Ovary (tissue), 9 donors: Measurements from ENCODE around the gene NDUFV1. TPM values are rescaled to one million over a fixed set of nuclear protein-coding genes. Genes with fewer than 3 reads are reported as not detected.

Experiments used
- DNase-seq, 5 donors: peaks; one replicate each; pipeline ENCODE4 v3.0.0-alpha.2; 2019 to 2020
- H3K27ac ChIP-seq, 2 donors: fragments of 200-600 bp; one replicate each; pipeline versions ENCODE4 v1.5.1 to v1.8.0; 2019 to 2022
- H3K27me3 ChIP-seq: fragments of 200-600 bp; one replicate; pipeline ENCODE4 v1.8.0; 2022
- H3K36me3 ChIP-seq: fragments of 200-600 bp; sonication (generic); one replicate; pipeline ENCODE4 v1.5.1; 2019
- H3K4me1 ChIP-seq: one replicate; pipeline ENCODE4 v1.8.1; 2013; ENCODE audit warnings: mild to moderate bottlenecking, moderate library complexity; ENCODE audit not compliant: insufficient read depth
- H3K4me3 ChIP-seq: fragments of 200-600 bp; sonication (generic); one replicate; pipeline ENCODE4 v1.5.1; 2017
- H3K9me3 ChIP-seq, 2 donors: fragments of 200-600 bp in 1 of 2; sonication (generic) in 1 of 2; one replicate each; pipeline versions ENCODE4 v1.5.1 to v1.8.1; 2013 to 2019; ENCODE audit warnings: mild to moderate bottlenecking in 1 of 2, moderate library complexity in 1 of 2
- EP300 ChIP-seq: sonication (generic); formaldehyde crosslinking; IDR thresholded peaks from one replicate; pipeline ENCODE4 v1.6.1; 2017; ENCODE audit warnings: antibody characterized with exemption
- POLR2A ChIP-seq: fragments of 450-650 bp; IDR thresholded peaks from one replicate; pipeline ENCODE4 v1.6.1; 2017; ENCODE audit warnings: antibody characterized with exemption, mild to moderate bottlenecking, moderate library complexity
- whole genome bisulfite sequencing, 3 donors: extraction: QIAGEN DNeasy Blood & Tissue Kit in 1 of 3; methylation state at CpG; one replicate each; pipeline versions ENCODE4 v1.1.5 to v1.1.7; 2013 to 2017; 5-methylcytosine and 5-hydroxymethylcytosine counted together
- intact Hi-C, 4 donors: fragments of 100-400 bp; cut with DNase I; formaldehyde crosslinking; loops; one replicate each; pipeline versions ENCODE4 v1.11.0 to v1.15.1; 2022 to 2023
- polyA plus RNA-seq, 2 donors: library from polyadenylated mRNA; stranded (reverse); fragments of 200-250 nt in 1 of 2; fragments of 350-450 nt in 1 of 2; fragmentation: Illumina TruSeq in 1 of 2; extraction: RNeasy Lipid Tissue Mini Kit (QIAGEN cat#74804) in 1 of 2; gene quantifications; one replicate each; pipeline ENCODE4 v1.2.3, GENCODE V29; 2013 to 2014
- total RNA-seq, 7 donors: library from RNA; depleted of rRNA in 2 of 7; stranded (reverse); fragments of >200 nt in 2 of 7; fragmentation: NEBNext Ultra II Directional in 3 of 7; extraction: Animal tissue kit (Norgen Biotek cat#: 25700) in 3 of 7; gene quantifications; one replicate each; pipeline versions ENCODE4 v1.1.0 to v1.2.4, GENCODE V29; 2016 to 2023
- TF ChIP-seq, protein P1 (sequence below), 3 donors: fragments of 450-650 bp in 2 of 3; fragments of 200-600 bp in 1 of 3; IDR thresholded peaks; one replicate each; pipeline versions ENCODE4 v1.5.1 to v1.8.0; 2016 to 2022; ENCODE audit warnings: antibody characterized with exemption in 3 of 3, mild to moderate bottlenecking in 1 of 3
- donor health status: DM: no; HTN: no; CAD: no; lungs with moderate emphysema.
- donor health status: DM: no; HTN: no; CAD: no.
- donor health status: Bipolar disorder and iron deficiency.
- donor health status: DM: yes; HTN: yes; CAD: no.
- donor health status: DM: no; HTN: no; CAD: no.
- donor health status: DM: yes; HTN: yes; CAD: no.

NDUFV1 gene
- total and polyA plus RNA-seq, 9 donors: 47.7 to 184 (median 169) TPM

DNA sequence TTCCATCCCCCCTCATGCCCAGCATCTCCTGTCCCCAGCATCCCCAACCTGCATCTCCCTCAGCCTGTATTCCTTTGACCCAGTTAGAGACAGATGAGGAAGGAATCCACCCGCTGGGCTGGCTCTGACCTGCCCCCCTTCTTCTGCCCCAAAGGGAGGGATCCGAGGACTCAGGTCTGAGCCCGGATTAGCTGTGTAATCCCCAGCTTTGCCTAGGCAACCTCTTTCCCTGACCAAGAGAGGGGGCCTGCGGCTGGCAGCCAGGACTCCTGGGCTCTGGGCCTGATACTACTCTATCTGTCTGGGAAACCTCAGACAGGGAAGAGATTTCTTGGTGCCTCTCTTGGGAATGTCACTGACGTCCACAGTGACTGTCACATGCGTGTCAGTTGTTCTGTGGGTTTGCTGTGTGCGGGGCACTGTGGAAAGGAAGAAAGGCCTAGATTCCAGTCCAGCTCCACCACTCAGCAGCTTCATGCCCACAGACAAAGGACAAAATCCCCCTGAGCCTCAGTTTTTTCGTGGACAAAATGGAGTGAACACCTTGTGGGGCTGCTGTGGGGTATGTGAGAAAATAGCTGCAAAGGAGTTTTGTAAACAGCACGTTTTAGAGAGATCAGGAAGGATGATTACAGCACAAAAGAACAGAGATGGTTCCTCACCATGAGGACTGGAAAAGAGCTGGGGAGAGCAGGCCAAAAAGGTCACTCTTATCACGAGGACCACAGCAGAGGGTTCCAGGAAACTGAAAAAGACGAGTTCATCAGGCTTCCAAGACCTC is 1.3 kb upstream of the NDUFV1 start:
- no peak for DNase-seq
- TF ChIP-seq, protein P1, sequence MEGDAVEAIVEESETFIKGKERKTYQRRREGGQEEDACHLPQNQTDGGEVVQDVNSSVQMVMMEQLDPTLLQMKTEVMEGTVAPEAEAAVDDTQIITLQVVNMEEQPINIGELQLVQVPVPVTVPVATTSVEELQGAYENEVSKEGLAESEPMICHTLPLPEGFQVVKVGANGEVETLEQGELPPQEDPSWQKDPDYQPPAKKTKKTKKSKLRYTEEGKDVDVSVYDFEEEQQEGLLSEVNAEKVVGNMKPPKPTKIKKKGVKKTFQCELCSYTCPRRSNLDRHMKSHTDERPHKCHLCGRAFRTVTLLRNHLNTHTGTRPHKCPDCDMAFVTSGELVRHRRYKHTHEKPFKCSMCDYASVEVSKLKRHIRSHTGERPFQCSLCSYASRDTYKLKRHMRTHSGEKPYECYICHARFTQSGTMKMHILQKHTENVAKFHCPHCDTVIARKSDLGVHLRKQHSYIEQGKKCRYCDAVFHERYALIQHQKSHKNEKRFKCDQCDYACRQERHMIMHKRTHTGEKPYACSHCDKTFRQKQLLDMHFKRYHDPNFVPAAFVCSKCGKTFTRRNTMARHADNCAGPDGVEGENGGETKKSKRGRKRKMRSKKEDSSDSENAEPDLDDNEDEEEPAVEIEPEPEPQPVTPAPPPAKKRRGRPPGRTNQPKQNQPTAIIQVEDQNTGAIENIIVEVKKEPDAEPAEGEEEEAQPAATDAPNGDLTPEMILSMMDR (IDR thresholded peaks at IDR 0.05): no peak
- TF ChIP-seq POLR2A: no peak
- H3K36me3 ChIP-seq: no peaks in the 10 kb centered on the region
- H3K27ac ChIP-seq: no peak overlapping the region
- H3K9me3 ChIP-seq: no peaks in the 10 kb centered on the region
- WGBS, 3 donors: 64 to 71% (median 69%) methylated on average over 11 of the region's 11 CpGs
- intact Hi-C loops: no loop called here
- no peak overlapping the region for H3K4me3 ChIP-seq
- H3K27me3 ChIP-seq: no peaks in the 10 kb centered on the region
- H3K4me1 ChIP-seq: peaks cover 8% of the 10 kb centered on the region

DNA sequence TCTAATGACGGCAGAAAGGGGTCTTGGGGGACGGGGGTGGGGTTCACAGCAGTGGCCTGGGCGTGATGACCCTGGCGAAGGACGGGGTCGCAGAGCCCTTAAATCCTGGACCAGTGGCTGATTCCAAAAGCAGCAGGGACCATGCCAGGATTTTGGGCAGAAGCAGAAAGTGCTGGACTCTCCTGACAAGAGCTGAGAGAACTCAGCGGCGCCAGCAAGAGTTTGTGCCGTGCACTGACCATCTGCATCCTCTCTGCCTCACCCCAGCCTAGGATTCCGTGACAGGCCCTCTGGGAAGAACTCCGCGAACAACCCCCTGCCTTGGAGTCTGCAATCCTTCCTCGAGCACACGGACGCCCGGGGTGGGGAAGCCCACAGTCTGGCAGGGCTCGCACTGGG is 644 bp upstream of the NDUFV1 start:
- Histone ChIP-seq H3K36me3 (no peaks in the 10 kb centered on the region), H3K27ac (peak overlapping the region in 1 of 2 donors; percentile 67), H3K4me3 (peak overlapping the region; percentile 90), H3K4me1 (peaks cover 8% of the 10 kb centered on the region), H3K9me3 (no peaks in the 10 kb centered on the region), H3K27me3 (no peaks in the 10 kb centered on the region)
- TF ChIP-seq POLR2A (no peak), EP300 (no peak)
- TF ChIP-seq, protein P1 (IDR thresholded peaks at IDR 0.05): no peak
- intact Hi-C loops: no loop called here
- peak in 3 of 5 donors; percentile 44 to 56 (median 48) for DNase-seq
- 24 to 30% (median 26%) methylated on average over 11 to 17 of the region's 17 CpGs for WGBS, 3 donors

DNA sequence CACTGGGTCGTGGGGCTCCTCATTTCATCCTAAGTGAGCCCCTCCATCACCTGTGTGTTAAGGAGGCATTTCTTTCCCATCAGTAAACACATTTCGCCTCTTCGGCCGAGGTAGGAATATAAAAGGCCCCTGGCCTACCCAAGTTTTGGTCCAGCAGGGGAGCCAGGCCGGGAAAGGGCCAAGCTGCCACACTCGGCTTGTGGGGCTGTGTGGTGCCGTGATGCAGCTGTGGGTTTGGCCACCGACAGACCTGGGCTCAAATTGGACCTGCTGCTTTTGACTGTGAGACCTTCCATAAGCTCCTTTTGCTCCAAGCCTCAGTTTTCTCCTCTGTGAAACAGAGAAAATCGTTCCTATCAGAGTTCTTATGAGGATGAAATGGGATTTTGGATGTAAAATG is 771 bp downstream of the NDUFV1 start:
- Histone ChIP-seq H3K4me3 (peak overlapping the region; percentile 90), H3K9me3 (no peaks in the 10 kb centered on the region), H3K27me3 (no peaks in the 10 kb centered on the region), H3K27ac (peak overlapping the region; percentile 54 to 67), H3K4me1 (peaks cover 8% of the 10 kb centered on the region), H3K36me3 (no peaks in the 10 kb centered on the region)
- 30 to 49% (median 31%) methylated on average over 9 of the region's 9 CpGs for WGBS, 3 donors
- TF ChIP-seq, protein P1 (IDR thresholded peaks at IDR 0.05): no peak
- TF ChIP-seq EP300 (no peak), POLR2A (no peak)
- no peak for DNase-seq
- intact Hi-C loops: no loop called here

DNA sequence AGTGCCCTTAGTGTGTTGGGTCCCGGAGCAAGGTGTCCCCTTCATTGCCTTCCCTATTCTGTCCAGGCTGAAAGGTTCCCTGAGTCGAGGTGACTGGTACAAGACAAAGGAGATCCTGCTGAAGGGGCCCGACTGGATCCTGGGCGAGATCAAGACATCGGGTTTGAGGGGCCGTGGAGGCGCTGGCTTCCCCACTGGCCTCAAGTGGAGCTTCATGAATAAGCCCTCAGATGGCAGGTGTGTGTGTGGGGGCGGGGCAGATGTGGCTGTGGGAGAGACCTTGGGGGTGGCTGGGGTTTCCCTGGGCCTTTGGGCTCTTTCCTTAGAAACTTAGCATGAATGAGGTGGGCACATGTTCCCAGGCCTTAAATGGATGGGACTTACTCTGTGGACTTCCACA is 1.8 kb downstream of the NDUFV1 start:
- no peak for TF ChIP-seq POLR2A
- TF ChIP-seq, protein P1 (IDR thresholded peaks at IDR 0.05): no peak
- no peak for TF ChIP-seq EP300
- DNase-seq: no peak
- Histone ChIP-seq H3K27ac (no peak overlapping the region), H3K4me1 (peaks cover 8% of the 10 kb centered on the region), H3K9me3 (no peaks in the 10 kb centered on the region), H3K4me3 (no peak overlapping the region), H3K36me3 (no peaks in the 10 kb centered on the region), H3K27me3 (no peaks in the 10 kb centered on the region)
- 83 to 89% (median 88%) methylated on average over 8 of the region's 8 CpGs for WGBS, 3 donors
- intact Hi-C loops: no loop called here
